Upper lobe of right lung (tissue), 1 donor: ENCODE data around the gene BDP1. TPM values are rescaled to one million over a fixed set of nuclear protein-coding genes. Genes with fewer than 3 reads are reported as not detected.
A peak's percentile ranks its signal among the peaks of the same experiment; 100 is the strongest.
"Not testable (repeated sequence)": the region's sequence is repeated elsewhere in the genome, so short reads cannot be mapped to it uniquely, and the experiment has no call there.

ENCODE experiments used
- ATAC-seq: fragments of 200-7000 bp; cut with Tn5 transposase; one replicate; pipeline ENCODE4 v1.9.1; 2020; ENCODE audit warnings: mild to moderate bottlenecking, moderate library complexity
- DNase-seq: peaks from one replicate; pipeline ENCODE4 v3.0.0-alpha.2; 2020
- H3K27ac ChIP-seq: fragments of 200-600 bp; one replicate; pipeline ENCODE4 v1.8.0; 2022
- H3K27me3 ChIP-seq: fragments of 200-600 bp; one replicate; pipeline ENCODE4 v1.8.0; 2022; ENCODE audit warnings: mild to moderate bottlenecking
- H3K36me3 ChIP-seq: fragments of 200-600 bp; one replicate; pipeline ENCODE4 v1.8.0; 2022
- H3K4me1 ChIP-seq: fragments of 200-600 bp; one replicate; pipeline ENCODE4 v1.8.0; 2022
- H3K4me3 ChIP-seq: fragments of 200-600 bp; one replicate; pipeline ENCODE4 v1.8.0; 2022; ENCODE audit warnings: mild to moderate bottlenecking
- H3K9me3 ChIP-seq: fragments of 200-600 bp; one replicate; pipeline ENCODE4 v1.8.0; 2022
- CTCF ChIP-seq: fragments of 200-600 bp; IDR thresholded peaks from one replicate; pipeline ENCODE4 v1.8.0; 2022; ENCODE audit warnings: antibody characterized with exemption
- intact Hi-C: fragments of 100-400 bp; cut with DNase I; formaldehyde crosslinking; loops from one replicate; pipeline ENCODE4 v1.11.0; 2022
- total RNA-seq: library from RNA; stranded (reverse); fragmentation: NEBNext Ultra II Directional; extraction: Animal tissue kit (Norgen Biotek cat#: 25700); gene quantifications from one replicate; pipeline ENCODE4 v1.2.1, GENCODE V29; 2021
- donor health status: DM: no; HTN: yes; CAD: no; lungs with severe emphysema.

BDP1 gene
- total RNA-seq, 1 donor from 2014 or later, result 28.2 TPM

- Histone ChIP-seq H3K9me3 (no peaks in the 10 kb centered on the region), H3K27ac (no peak overlapping the region), H3K27me3 (no peaks in the 10 kb centered on the region), H3K36me3 (peaks cover 72% of the 10 kb centered on the region), H3K4me3 (no peak overlapping the region), H3K4me1 (no peaks in the 10 kb centered on the region)
- intact Hi-C loops, result no loop called here
- no peak for TF ChIP-seq CTCF
- ATAC-seq (no peak), DNase-seq (no peak)
These were observed 66.7 kb downstream of the BDP1 start for GRCh38 chr5:71522151-71522550.

- ATAC-seq, H3K4me3 ChIP-seq, intact Hi-C loops, H3K27me3 ChIP-seq, DNase-seq, H3K4me1 ChIP-seq, H3K27ac ChIP-seq, H3K9me3 ChIP-seq: not testable (repeated sequence)
- H3K36me3 ChIP-seq, result peaks cover 45% of the 10 kb centered on the region
These were observed 70.2 kb downstream of the BDP1 start for GRCh38 chr5:71525611-71526010.

- no peak for TF ChIP-seq CTCF
- Histone ChIP-seq H3K4me3 (no peak overlapping the region), H3K27ac (no peak overlapping the region), H3K4me1 (no peaks in the 10 kb centered on the region), H3K36me3 (peaks cover 25% of the 10 kb centered on the region), H3K9me3 (no peaks in the 10 kb centered on the region), H3K27me3 (no peaks in the 10 kb centered on the region)
- no peak for DNase-seq
- intact Hi-C loops, result no loop called here
- no peak for ATAC-seq
These were observed 72.8 kb downstream of the BDP1 start for GRCh38 chr5:71528206-71528605.

GRCh38 chr5:71529682-71530081, 74.2 kb downstream of the BDP1 start:
- no peak for TF ChIP-seq CTCF
- Histone ChIP-seq H3K36me3 (peaks cover 19% of the 10 kb centered on the region), H3K4me1 (no peaks in the 10 kb centered on the region), H3K27ac (no peak overlapping the region), H3K4me3 (no peak overlapping the region), H3K9me3 (no peaks in the 10 kb centered on the region), H3K27me3 (no peaks in the 10 kb centered on the region)
- no peak for DNase-seq
- no peak for ATAC-seq
- intact Hi-C loops, result no loop called here

- no peak for DNase-seq
- ATAC-seq, result no peak
- Histone ChIP-seq H3K27ac (no peak overlapping the region), H3K9me3 (no peaks in the 10 kb centered on the region), H3K36me3 (peaks cover 32% of the 10 kb centered on the region), H3K4me1 (no peaks in the 10 kb centered on the region), H3K27me3 (no peaks in the 10 kb centered on the region), H3K4me3 (no peak overlapping the region)
- no peak for TF ChIP-seq CTCF
- intact Hi-C loops, result no loop called here
These were observed 77.7 kb downstream of the BDP1 start for GRCh38 chr5:71533142-71533541.

GRCh38 chr5:71533615-71534014, 78.2 kb downstream of the BDP1 start:
- no peak for TF ChIP-seq CTCF
- ATAC-seq, result peak; percentile 67
- H3K27ac ChIP-seq, result no peak overlapping the region

More at GRCh38 chr5:71533615-71534014, 78.2 kb downstream of the BDP1 start:
- DNase-seq, result no peak
- Histone ChIP-seq H3K36me3 (peaks cover 32% of the 10 kb centered on the region), H3K4me1 (no peaks in the 10 kb centered on the region), H3K4me3 (no peak overlapping the region), H3K27me3 (no peaks in the 10 kb centered on the region), H3K9me3 (no peaks in the 10 kb centered on the region)
- intact Hi-C loops, result no loop called here
